Measurements from ENCODE around the gene CCDC91. TPM values are rescaled to one million over a fixed set of nuclear protein-coding genes. Genes with fewer than 3 reads are reported as not detected.
A peak's percentile ranks its signal among the peaks of the same experiment; 100 is the strongest.

The CCDC91 gene
- total and polyA plus RNA-seq, 4 experiments from 2014 or later: 56.9 to 88.4 (median 70.8) TPM

DNA sequence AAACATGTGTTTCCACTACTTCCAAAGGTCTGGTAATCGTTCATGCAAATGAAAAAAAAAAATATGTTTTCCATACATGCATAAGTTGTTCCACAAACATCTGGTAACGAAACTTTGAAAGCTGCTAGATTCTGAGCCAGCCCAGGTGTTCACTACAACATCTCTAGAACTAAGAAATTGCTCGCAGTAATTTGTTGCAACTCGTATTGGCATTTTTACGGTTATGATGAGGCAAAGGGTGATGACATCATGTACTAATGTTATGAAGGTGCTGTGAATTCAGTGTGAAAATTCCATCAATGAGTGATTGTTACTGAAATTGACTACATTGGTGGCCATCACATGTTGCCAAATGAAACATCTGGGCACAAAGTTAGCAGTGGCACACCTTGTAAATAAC, 31.9 kb upstream of the CCDC91 start:
- peaks cover 0 to 2% of the 10 kb centered on the region in 2 donors for H3K27me3 Mint-ChIP-seq
- no peak overlapping the region for H3K4me3 ChIP-seq (ENCODE audit: low read length in 2 of 2)
- no peak overlapping the region for H3K27ac ChIP-seq (ENCODE audit: low read depth, low read length)
- no peak overlapping the region for H3K4me3 Mint-ChIP-seq
- peaks cover 0 to 2% (median 0%) of the 10 kb centered on the region in 8 donors for H3K9me3 Mint-ChIP-seq
- peaks cover 3 to 10% (median 4%) of the 10 kb centered on the region in 4 donors for H3K4me1 Mint-ChIP-seq
- H3K9me3 ChIP-seq (ENCODE audit: control insufficient read depth in 1 of 2, low read length in 2 of 2): no peaks in the 10 kb centered on the region
- H3K36me3 ChIP-seq (ENCODE audit: insufficient read depth, low read length): no peaks in the 10 kb centered on the region
- no peaks in the 10 kb centered on the region for H3K27me3 ChIP-seq (ENCODE audit: insufficient read depth, low read length)
- peaks cover 0 to 18% of the 10 kb centered on the region in 2 donors for H3K36me3 Mint-ChIP-seq
- CTCF ChIA-PET (ENCODE audit: partially characterized antibody): no interaction called here
- DNase-seq: no peak
- H3K27ac Mint-ChIP-seq: no peak overlapping the region
- H3K4me1 ChIP-seq (ENCODE audit: insufficient read depth, low read length): peaks cover 4% of the 10 kb centered on the region
- intact Hi-C loops (cut with micrococcal nuclease): no loop called here
- POLR2A ChIA-PET (ENCODE audit: partially characterized antibody): no interaction called here

- ChIA-PET CTCF (ENCODE audit: partially characterized antibody) (no interaction called here), POLR2A (ENCODE audit: partially characterized antibody) (no interaction called here)
- H3K9me3 ChIP-seq (ENCODE audit: control insufficient read depth in 1 of 2, low read length in 2 of 2): no peaks in the 10 kb centered on the region
- H3K36me3 ChIP-seq (ENCODE audit: insufficient read depth, low read length): no peaks in the 10 kb centered on the region
- no peak overlapping the region for H3K27ac ChIP-seq (ENCODE audit: low read depth, low read length)
- Mint-ChIP-seq H3K4me3 (no peak overlapping the region), H3K4me1 (peaks cover 3 to 10% (median 4%) of the 10 kb centered on the region in 4 donors), H3K27me3 (peaks cover 0 to 2% of the 10 kb centered on the region in 2 donors), H3K9me3 (no peaks in the 10 kb centered on the region), H3K27ac (no peak overlapping the region), H3K36me3 (peaks cover 0 to 14% of the 10 kb centered on the region in 2 donors)
- intact Hi-C loops (cut with micrococcal nuclease): no loop called here
- H3K4me3 ChIP-seq (ENCODE audit: low read length in 2 of 2): no peak overlapping the region
- H3K4me1 ChIP-seq (ENCODE audit: insufficient read depth, low read length): peaks cover 4% of the 10 kb centered on the region
- DNase-seq: no peak
- H3K27me3 ChIP-seq (ENCODE audit: insufficient read depth, low read length): no peaks in the 10 kb centered on the region
Measured at GRCh38 chr12:28159688-28160087, 30.6 kb upstream of the CCDC91 start.

DNA sequence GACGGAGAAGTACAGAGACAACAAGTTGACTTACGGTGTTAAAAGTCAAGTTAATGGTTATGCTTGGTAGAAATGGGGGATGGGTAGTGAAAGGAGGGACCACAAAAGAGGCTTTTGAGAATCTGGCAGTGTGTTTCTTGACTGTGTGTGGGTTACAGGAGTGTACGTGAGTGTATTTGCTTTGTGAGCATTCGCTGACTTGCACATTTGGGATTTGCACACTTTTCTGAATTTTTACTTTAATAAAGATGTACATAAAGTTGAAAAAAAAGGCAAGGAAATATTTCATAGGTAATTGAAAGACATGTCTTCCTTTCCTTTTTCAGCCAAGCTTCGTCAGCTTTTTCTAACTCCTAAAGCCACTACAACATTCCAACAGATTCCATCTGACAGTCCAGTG, 28.6 kb upstream of the CCDC91 start:
- Mint-ChIP-seq H3K27me3 (peaks cover 0 to 2% of the 10 kb centered on the region in 2 donors), H3K4me1 (peaks cover 0 to 3% (median 2%) of the 10 kb centered on the region in 4 donors), H3K9me3 (no peaks in the 10 kb centered on the region), H3K36me3 (peaks cover 0 to 14% of the 10 kb centered on the region in 2 donors), H3K4me3 (no peak overlapping the region), H3K27ac (no peak overlapping the region)
- Histone ChIP-seq H3K9me3 (ENCODE audit: control insufficient read depth in 1 of 2, low read length in 2 of 2) (no peaks in the 10 kb centered on the region), H3K4me1 (ENCODE audit: insufficient read depth, low read length) (peaks cover under 1% of the 10 kb centered on the region), H3K36me3 (ENCODE audit: insufficient read depth, low read length) (no peaks in the 10 kb centered on the region), H3K27ac (ENCODE audit: low read depth, low read length) (no peak overlapping the region), H3K27me3 (ENCODE audit: insufficient read depth, low read length) (no peaks in the 10 kb centered on the region), H3K4me3 (ENCODE audit: low read length in 2 of 2) (no peak overlapping the region)
- ChIA-PET CTCF (ENCODE audit: partially characterized antibody) (no interaction called here), POLR2A (ENCODE audit: partially characterized antibody) (no interaction called here)
- no peak for DNase-seq
- intact Hi-C loops (cut with micrococcal nuclease): no loop called here

DNA sequence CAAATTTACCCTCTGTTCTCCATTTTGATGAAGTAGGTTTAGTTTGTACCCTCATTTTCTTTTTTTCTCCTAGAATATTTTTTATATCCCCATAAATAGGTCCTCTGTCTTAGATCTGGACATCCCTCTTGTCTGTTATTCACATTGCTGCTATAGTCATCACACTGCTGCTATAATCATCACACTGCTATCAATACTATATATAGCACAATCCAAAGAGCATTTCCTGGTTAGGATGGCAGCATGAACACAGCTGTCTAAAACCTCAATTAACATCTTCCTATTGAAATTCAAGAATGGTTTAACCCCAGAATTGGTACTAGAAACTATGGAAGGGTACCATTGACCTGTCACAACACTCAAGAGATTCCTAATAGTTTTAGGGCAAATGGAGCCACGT, 27.6 kb upstream of the CCDC91 start:
- Mint-ChIP-seq H3K4me3 (no peak overlapping the region), H3K36me3 (peaks cover 0 to 14% of the 10 kb centered on the region in 2 donors), H3K9me3 (no peaks in the 10 kb centered on the region), H3K27ac (no peak overlapping the region), H3K4me1 (no peaks in the 10 kb centered on the region), H3K27me3 (peaks cover 0 to 2% of the 10 kb centered on the region in 2 donors)
- no peak for DNase-seq
- H3K27ac ChIP-seq (ENCODE audit: low read depth, low read length): no peak overlapping the region
- CTCF ChIA-PET (ENCODE audit: partially characterized antibody): no interaction called here
- H3K9me3 ChIP-seq (ENCODE audit: control insufficient read depth in 1 of 2, low read length in 2 of 2): no peaks in the 10 kb centered on the region
- intact Hi-C loops (cut with micrococcal nuclease): no loop called here
- no peak overlapping the region for H3K4me3 ChIP-seq (ENCODE audit: low read length in 2 of 2)
- H3K27me3 ChIP-seq (ENCODE audit: insufficient read depth, low read length): no peaks in the 10 kb centered on the region
- no peaks in the 10 kb centered on the region for H3K4me1 ChIP-seq (ENCODE audit: insufficient read depth, low read length)
- POLR2A ChIA-PET (ENCODE audit: partially characterized antibody): no interaction called here
- no peaks in the 10 kb centered on the region for H3K36me3 ChIP-seq (ENCODE audit: insufficient read depth, low read length)

DNA sequence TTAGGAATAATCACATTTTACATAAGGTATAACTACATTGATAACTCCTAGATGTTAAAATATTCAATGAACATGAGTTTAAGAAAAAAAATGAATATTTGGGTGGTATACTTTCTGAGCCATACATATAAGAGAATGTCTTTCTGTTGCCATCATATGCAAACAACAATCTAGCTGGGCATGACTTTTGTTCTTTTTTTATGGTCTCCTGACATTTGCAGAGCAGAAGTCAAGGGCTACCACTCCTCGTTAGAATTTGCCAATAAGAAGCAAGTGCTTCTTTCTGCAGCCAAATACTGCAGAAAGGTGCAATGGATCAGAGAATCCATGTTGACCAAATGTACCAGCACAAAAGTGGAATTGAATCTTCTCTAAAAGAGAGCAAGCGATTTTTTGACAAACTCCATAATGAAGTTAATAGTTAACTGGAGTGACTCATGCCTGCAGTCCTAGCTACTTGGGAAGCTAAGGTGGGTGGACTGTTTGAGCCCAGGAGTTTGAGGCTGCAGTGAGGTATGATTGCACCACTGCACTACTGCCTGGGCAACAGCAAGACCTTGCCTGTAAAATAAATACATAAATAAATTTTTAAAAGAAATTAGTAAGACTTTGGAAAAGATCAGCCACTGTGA, 25.5 kb upstream of the CCDC91 start:
- Mint-ChIP-seq H3K27me3 (peaks cover 0 to 2% of the 10 kb centered on the region in 2 donors), H3K9me3 (peaks cover 0 to 2% (median 0%) of the 10 kb centered on the region in 8 donors), H3K4me3 (no peak overlapping the region), H3K27ac (no peak overlapping the region), H3K4me1 (no peaks in the 10 kb centered on the region), H3K36me3 (peaks cover 0 to 14% of the 10 kb centered on the region in 2 donors)
- Histone ChIP-seq H3K27me3 (ENCODE audit: insufficient read depth, low read length) (no peaks in the 10 kb centered on the region), H3K36me3 (ENCODE audit: insufficient read depth, low read length) (no peaks in the 10 kb centered on the region), H3K4me1 (ENCODE audit: insufficient read depth, low read length) (no peaks in the 10 kb centered on the region), H3K4me3 (ENCODE audit: low read length in 2 of 2) (no peak overlapping the region), H3K27ac (ENCODE audit: low read depth, low read length) (no peak overlapping the region), H3K9me3 (ENCODE audit: control insufficient read depth in 1 of 2, low read length in 2 of 2) (no peaks in the 10 kb centered on the region)
- ChIA-PET CTCF (ENCODE audit: partially characterized antibody) (interaction anchor here (1.6 kb wide), 1 partner anchor 9 kb away, joined by 3 read pairs; no protein-coding TSS in a partner anchor), POLR2A (ENCODE audit: partially characterized antibody) (no interaction called here)
- intact Hi-C loops (cut with micrococcal nuclease): no loop called here
- no peak for DNase-seq

GRCh38 chr12:28167981-28168485, 22.2 kb upstream of the CCDC91 start:
- H3K27me3 Mint-ChIP-seq: no peaks in the 10 kb centered on the region
- POLR2A ChIA-PET (ENCODE audit: partially characterized antibody): no interaction called here
- H3K27me3 ChIP-seq (ENCODE audit: insufficient read depth, low read length): no peaks in the 10 kb centered on the region
- H3K36me3 ChIP-seq (ENCODE audit: insufficient read depth, low read length): no peaks in the 10 kb centered on the region
- H3K4me3 Mint-ChIP-seq: no peak overlapping the region
- DNase-seq: no peak
- no peaks in the 10 kb centered on the region for H3K9me3 ChIP-seq (ENCODE audit: control insufficient read depth in 1 of 2, low read length in 2 of 2)
- no peak overlapping the region for H3K4me3 ChIP-seq (ENCODE audit: low read length in 2 of 2)
- H3K4me1 ChIP-seq (ENCODE audit: insufficient read depth, low read length): no peaks in the 10 kb centered on the region
- peaks cover 0 to 2% (median 0%) of the 10 kb centered on the region in 8 donors for H3K9me3 Mint-ChIP-seq
- intact Hi-C loops (cut with micrococcal nuclease): no loop called here
- CTCF ChIA-PET (ENCODE audit: partially characterized antibody): no interaction called here
- no peaks in the 10 kb centered on the region for H3K36me3 Mint-ChIP-seq
- H3K27ac ChIP-seq (ENCODE audit: low read depth, low read length): no peak overlapping the region
- H3K4me1 Mint-ChIP-seq: peaks cover 0 to 7% (median 6%) of the 10 kb centered on the region in 4 donors
- no peak overlapping the region for H3K27ac Mint-ChIP-seq

DNA sequence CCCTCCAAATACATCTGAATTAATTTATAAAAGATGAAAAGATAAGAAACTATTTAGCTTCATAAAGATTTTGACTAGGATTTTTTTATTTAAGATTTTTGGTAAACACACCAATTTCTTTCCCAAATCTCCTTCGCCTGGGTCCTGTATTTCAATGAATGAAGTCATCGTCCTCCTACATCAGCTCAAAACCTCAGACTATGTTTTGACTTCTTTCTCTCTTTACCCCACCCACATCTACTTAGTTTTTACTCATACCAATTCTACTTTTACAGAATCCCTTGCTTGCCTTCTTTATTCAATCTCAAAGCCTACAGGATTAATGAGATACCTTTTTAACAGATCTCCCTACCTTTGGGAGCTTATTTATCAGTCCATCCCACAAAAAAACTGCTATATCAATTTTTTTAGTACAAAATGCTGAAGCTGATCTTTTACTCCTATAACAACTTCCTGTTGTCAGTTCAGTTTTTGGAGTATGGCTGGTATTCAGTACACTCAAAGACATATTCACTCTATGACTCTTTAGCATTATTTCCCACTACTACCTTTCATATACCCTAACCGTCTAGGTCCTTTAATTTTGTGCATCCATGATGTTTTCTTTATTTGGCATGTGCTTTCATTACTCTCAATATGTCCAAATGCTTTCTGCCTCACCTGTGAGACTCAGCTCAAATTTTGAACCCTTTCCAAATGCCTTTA, 18.7 kb upstream of the CCDC91 start:
- Mint-ChIP-seq H3K9me3 (peaks cover 0 to 5% (median 0%) of the 10 kb centered on the region in 8 donors), H3K27me3 (no peaks in the 10 kb centered on the region), H3K4me1 (peaks cover 0 to 7% (median 6%) of the 10 kb centered on the region in 4 donors), H3K4me3 (peak overlapping the region in 1 of 8 donors; percentile 13), H3K36me3 (no peaks in the 10 kb centered on the region), H3K27ac (peak overlapping the region in 4 of 7 donors; percentile 5 to 76 (median 30))
- H3K27me3 ChIP-seq (ENCODE audit: insufficient read depth, low read length): no peaks in the 10 kb centered on the region
- no peaks in the 10 kb centered on the region for H3K36me3 ChIP-seq (ENCODE audit: insufficient read depth, low read length)
- H3K4me3 ChIP-seq (ENCODE audit: low read length in 2 of 2): no peak overlapping the region
- ChIA-PET POLR2A (ENCODE audit: partially characterized antibody) (no interaction called here), CTCF (ENCODE audit: partially characterized antibody) (interaction anchor here (0.7 to 1.5 kb wide), 2 partner anchors 11 to 19 kb away, joined by 3 to 4 read pairs; partner anchors contain the start of gene CCDC91)
- DNase-seq: no peak
- intact Hi-C loops (cut with micrococcal nuclease): no loop called here
- H3K9me3 ChIP-seq (ENCODE audit: control insufficient read depth in 1 of 2, low read length in 2 of 2): no peaks in the 10 kb centered on the region
- no peaks in the 10 kb centered on the region for H3K4me1 ChIP-seq (ENCODE audit: insufficient read depth, low read length)
- H3K27ac ChIP-seq (ENCODE audit: low read depth, low read length): no peak overlapping the region
